GM12878 (cell line): ENCODE measurements around the gene ABCB9.

ENCODE experiments used
- BCL3 ChIP-seq: IDR thresholded peaks from 2 replicates; pipeline ENCODE4 v1.6.1; 2011; ENCODE audit warnings: borderline replicate concordance, low read depth, mild to moderate bottlenecking, moderate library complexity, low read length; ENCODE audit not compliant: insufficient read depth, poor library complexity, severe bottlenecking
- CREM ChIP-seq: IDR thresholded peaks from 2 replicates; pipeline ENCODE4 v1.6.1; 2014; ENCODE audit warnings: antibody characterized with exemption, low read depth
- EP300 ChIP-seq, 2 experiments: fragments of 150-350 bp in 1 of 2; IDR thresholded peaks; 2 replicates each; pipeline ENCODE4 v1.6.1; 2011 to 2012; ENCODE audit warnings: low read depth in 2 of 2, low read length in 2 of 2, borderline replicate concordance in 1 of 2, improper control_type of control experiment in 1 of 2, inconsistent platforms in 1 of 2; ENCODE audit not compliant: control insufficient read depth in 1 of 2
- JUNB ChIP-seq: IDR thresholded peaks from 2 replicates; pipeline ENCODE4 v1.6.1; 2016; ENCODE audit warnings: antibody characterized with exemption, mild to moderate bottlenecking
- JUND ChIP-seq: IDR thresholded peaks from 2 replicates; pipeline ENCODE4 v1.6.1; 2012; ENCODE audit warnings: low read depth, mild to moderate bottlenecking, low read length, improper control_type of control experiment, moderate library complexity
- MTA3 ChIP-seq: IDR thresholded peaks from 2 replicates; pipeline ENCODE4 v1.6.1; 2012; ENCODE audit warnings: low read length, inconsistent platforms, borderline replicate concordance
- NR2C2 ChIP-seq: IDR thresholded peaks from 2 replicates; pipeline ENCODE4 v1.6.1; 2011; ENCODE audit warnings: borderline replicate concordance, low read depth; ENCODE audit not compliant: control insufficient read depth, insufficient read length
- NRF1 ChIP-seq: conservative IDR thresholded peaks from 2 replicates; pipeline ENCODE4 v1.6.1; 2011; ENCODE audit warnings: mild to moderate bottlenecking, low read depth, low read length, improper control_type of control experiment
- RAD51 ChIP-seq: fragments of 450-650 bp; IDR thresholded peaks from 2 replicates; pipeline ENCODE4 v1.6.1; 2016; ENCODE audit warnings: moderate library complexity, mild to moderate bottlenecking, inconsistent platforms
- RFX5 ChIP-seq: IDR thresholded peaks from 2 replicates; pipeline ENCODE4 v1.6.1; 2011; ENCODE audit warnings: low read depth, low read length, improper control_type of control experiment
- SUZ12 ChIP-seq: fragments of 200-600 bp; sonication (generic); IDR thresholded peaks from one replicate; pipeline ENCODE4 v1.6.1; 2018; ENCODE audit warnings: antibody characterized with exemption, mild to moderate bottlenecking; ENCODE audit not compliant: unreplicated experiment
- TF ChIP-seq, protein P1 (sequence below), 3 experiments: IDR thresholded peaks in 2 of 3; conservative IDR thresholded peaks in 1 of 3; 2 replicates each; pipeline ENCODE4 v1.5.1; 2011; ENCODE audit warnings: low read depth in 3 of 3, low read length in 3 of 3, mild to moderate bottlenecking in 3 of 3, control low read depth in 2 of 3, moderate library complexity in 2 of 3, inconsistent platforms in 1 of 3, mixed read lengths in 1 of 3; ENCODE audit not compliant: control insufficient read depth in 2 of 3, insufficient read depth in 1 of 3; ENCODE audit errors: extremely low read depth in 1 of 3

DNA sequence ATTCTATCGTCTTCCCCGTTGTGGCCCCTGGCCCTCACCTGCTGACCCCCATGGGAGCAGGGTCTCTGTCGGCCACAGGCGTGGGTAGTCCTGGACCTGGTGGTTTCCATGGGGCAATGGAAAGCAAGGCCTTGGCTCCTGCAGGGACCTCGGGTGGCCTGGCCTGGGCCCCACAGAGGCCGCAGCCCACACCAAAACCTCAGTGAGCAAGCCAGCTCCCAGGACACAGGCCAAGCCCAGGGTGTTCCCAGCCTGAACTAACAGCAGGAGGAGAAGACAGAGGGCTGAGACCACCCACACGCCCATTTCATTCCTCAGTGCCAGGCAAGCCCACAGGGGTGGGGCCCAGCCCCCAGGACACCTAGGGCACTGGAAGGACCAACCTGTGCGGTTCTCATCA lies 16.9 kb downstream of the ABCB9 start:
- TF ChIP-seq NRF1 = no peak
- TF ChIP-seq, protein P1, sequence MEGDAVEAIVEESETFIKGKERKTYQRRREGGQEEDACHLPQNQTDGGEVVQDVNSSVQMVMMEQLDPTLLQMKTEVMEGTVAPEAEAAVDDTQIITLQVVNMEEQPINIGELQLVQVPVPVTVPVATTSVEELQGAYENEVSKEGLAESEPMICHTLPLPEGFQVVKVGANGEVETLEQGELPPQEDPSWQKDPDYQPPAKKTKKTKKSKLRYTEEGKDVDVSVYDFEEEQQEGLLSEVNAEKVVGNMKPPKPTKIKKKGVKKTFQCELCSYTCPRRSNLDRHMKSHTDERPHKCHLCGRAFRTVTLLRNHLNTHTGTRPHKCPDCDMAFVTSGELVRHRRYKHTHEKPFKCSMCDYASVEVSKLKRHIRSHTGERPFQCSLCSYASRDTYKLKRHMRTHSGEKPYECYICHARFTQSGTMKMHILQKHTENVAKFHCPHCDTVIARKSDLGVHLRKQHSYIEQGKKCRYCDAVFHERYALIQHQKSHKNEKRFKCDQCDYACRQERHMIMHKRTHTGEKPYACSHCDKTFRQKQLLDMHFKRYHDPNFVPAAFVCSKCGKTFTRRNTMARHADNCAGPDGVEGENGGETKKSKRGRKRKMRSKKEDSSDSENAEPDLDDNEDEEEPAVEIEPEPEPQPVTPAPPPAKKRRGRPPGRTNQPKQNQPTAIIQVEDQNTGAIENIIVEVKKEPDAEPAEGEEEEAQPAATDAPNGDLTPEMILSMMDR (IDR thresholded peaks at IDR 0.05 in 2 of 3, conservative IDR thresholded peaks at IDR 0.05 in 1 of 3; ENCODE audit: control insufficient read depth in 2 of 3, extremely low read depth in 1 of 3, insufficient read depth in 1 of 3, low read depth in 3 of 3, low read length in 3 of 3) = no peak
- no peak for TF ChIP-seq RAD51
- TF ChIP-seq MTA3 = no peak
- TF ChIP-seq EP300 (IDR thresholded peaks at IDR 0.05; ENCODE audit: borderline replicate concordance in 1 of 2, control insufficient read depth in 1 of 2, low read depth in 2 of 2, low read length in 2 of 2) = no peak
- TF ChIP-seq JUNB = no peak
- no peak for TF ChIP-seq SUZ12
- TF ChIP-seq NR2C2 = no peak
- TF ChIP-seq RFX5 = no peak
- TF ChIP-seq JUND = no peak
- no peak for TF ChIP-seq BCL3
- TF ChIP-seq CREM = no peak
